CD14-positive monocyte (primary cell): ENCODE measurements around the gene SHLD1. TPM values are rescaled to one million over a fixed set of nuclear protein-coding genes. Genes with fewer than 3 reads are reported as not detected.

ENCODE experiments used
- DNase-seq, 3 donors: peaks; one replicate each; pipeline ENCODE4 v3.0.0-alpha.2; 2011 to 2022
- H2AFZ ChIP-seq: 2 replicates; pipeline ENCODE4 v1.6.0; 2012; ENCODE audit warnings: mild to moderate bottlenecking, low read depth, low read length, inconsistent platforms; ENCODE audit not compliant: insufficient read depth, poor library complexity, severe bottlenecking
- H3K27ac ChIP-seq, 2 donors: 1 replicate in 1 of 2; 2 replicates in 1 of 2; pipeline ENCODE4 v1.5.1; 2012 to 2013; ENCODE audit warnings: low read length in 2 of 2, control low read depth in 1 of 2, inconsistent platforms in 1 of 2, low read depth in 1 of 2, mild to moderate bottlenecking in 1 of 2
- H3K27me3 ChIP-seq, 2 donors: one replicate each; pipeline versions ENCODE4 v1.6.0 to v1.6.1; 2011 to 2013; ENCODE audit warnings: low read length in 2 of 2; ENCODE audit not compliant: control insufficient read depth in 2 of 2, insufficient read depth in 2 of 2
- H3K36me3 ChIP-seq, 2 donors: replicated peaks in 1 of 2; 1 replicate in 1 of 2; 2 replicates in 1 of 2; pipeline versions ENCODE4 v1.5.1 to v1.6.1; 2012 to 2013; ENCODE audit warnings: low read length in 2 of 2, control low read depth in 1 of 2, inconsistent platforms in 1 of 2, mild to moderate bottlenecking in 1 of 2; ENCODE audit not compliant: insufficient read depth in 2 of 2, control insufficient read depth in 1 of 2
- H3K4me1 ChIP-seq, 2 donors: 1 replicate in 1 of 2; 2 replicates in 1 of 2; pipeline versions ENCODE4 v1.5.1 to v1.6.1; 2012 to 2013; ENCODE audit warnings: low read length in 2 of 2, control low read depth in 1 of 2, inconsistent platforms in 1 of 2, mild to moderate bottlenecking in 1 of 2, moderate library complexity in 1 of 2; ENCODE audit not compliant: insufficient read depth in 2 of 2, control insufficient read depth in 1 of 2
- H3K4me2 ChIP-seq: replicated peaks from 2 replicates; pipeline ENCODE3; 2012; ENCODE audit warnings: low read length, moderate library complexity, mild to moderate bottlenecking; ENCODE audit not compliant: poor library complexity, severe bottlenecking; ENCODE audit errors: extremely low read depth
- H3K4me3 ChIP-seq, 3 experiments: fragments of 200-600 bp in 1 of 3; sonication (generic) in 1 of 3; replicated peaks in 1 of 3; 1 replicate in 2 of 3; 2 replicates in 1 of 3; pipeline ENCODE4 v1.5.1; 2011 to 2013; ENCODE audit warnings: low read length in 3 of 3, mild to moderate bottlenecking in 3 of 3, control low read depth in 2 of 3, low read depth in 2 of 3, inconsistent platforms in 1 of 3, moderate library complexity in 1 of 3
- H3K79me2 ChIP-seq: 2 replicates; pipeline ENCODE4 v1.6.0; 2012; ENCODE audit warnings: mild to moderate bottlenecking, control low read depth, inconsistent platforms, low read length, moderate library complexity; ENCODE audit not compliant: insufficient read depth
- H3K9ac ChIP-seq: 2 replicates; pipeline ENCODE4 v1.6.0; 2017; ENCODE audit warnings: low read length, mild to moderate bottlenecking; ENCODE audit not compliant: insufficient read depth, poor library complexity, severe bottlenecking
- H3K9me3 ChIP-seq, 2 donors: replicated peaks in 1 of 2; 1 replicate in 1 of 2; 2 replicates in 1 of 2; pipeline versions ENCODE4 v1.5.1 to v1.6.1; 2012 to 2013; ENCODE audit warnings: low read length in 2 of 2, control low read depth in 1 of 2; ENCODE audit not compliant: control insufficient read depth in 1 of 2, insufficient read depth in 1 of 2
- H4K20me1 ChIP-seq: 2 replicates; pipeline ENCODE4 v1.6.0; 2012; ENCODE audit warnings: mild to moderate bottlenecking, low read length, control low read depth, moderate library complexity; ENCODE audit not compliant: insufficient read depth
- H3K27ac Mint-ChIP-seq, 7 donors: one replicate each; pipeline ENCODE4 v1.8.0; 2020; ENCODE audit warnings: mild to moderate bottlenecking in 7 of 7, mixed read lengths in 7 of 7, moderate library complexity in 6 of 7, inconsistent platforms in 2 of 7
- H3K27me3 Mint-ChIP-seq, 3 donors: one replicate each; pipeline ENCODE4 v1.8.0; 2021 to 2022; ENCODE audit warnings: low read depth in 3 of 3, mild to moderate bottlenecking in 3 of 3, mixed read lengths in 3 of 3, moderate library complexity in 3 of 3, inconsistent platforms in 1 of 3
- H3K36me3 Mint-ChIP-seq, 2 donors: one replicate each; pipeline ENCODE4 v1.8.0; 2020; ENCODE audit warnings: mixed read lengths in 2 of 2, inconsistent platforms in 1 of 2, mild to moderate bottlenecking in 1 of 2
- H3K4me1 Mint-ChIP-seq: one replicate; pipeline ENCODE4 v1.8.0; 2020; ENCODE audit warnings: mild to moderate bottlenecking, mixed read lengths
- H3K4me3 Mint-ChIP-seq, 2 donors: one replicate each; pipeline ENCODE4 v1.8.0; 2020; ENCODE audit warnings: mild to moderate bottlenecking in 2 of 2, mixed read lengths in 2 of 2, moderate library complexity in 1 of 2
- H3K9me3 Mint-ChIP-seq, 7 donors: one replicate each; pipeline ENCODE4 v1.8.0; 2020 to 2022; ENCODE audit warnings: mixed read lengths in 7 of 7, mild to moderate bottlenecking in 6 of 7, moderate library complexity in 6 of 7, inconsistent platforms in 2 of 7
- WGBS: methylation state at CpG from one replicate; pipeline ENCODE4 v1.1.5; 2013; ENCODE audit warnings: missing lambda C conversion rate; ENCODE audit not compliant: insufficient coverage; 5-methylcytosine and 5-hydroxymethylcytosine counted together
- intact Hi-C, 2 donors: fragments of 100-400 bp; cut with micrococcal nuclease; formaldehyde crosslinking; loops; one replicate each; pipeline versions ENCODE4 v1.15.0 to v1.15.1; 2023
- polyA plus RNA-seq, 3 donors: library from polyadenylated mRNA; depleted of rRNA in 1 of 3; unstranded in 2 of 3; stranded (reverse) in 1 of 3; fragments of 300-500 nt in 2 of 3; fragments of >200 nt in 1 of 3; fragmentation: Illumina TruSeq in 2 of 3; gene quantifications; 1 replicate in 2 of 3; 2 replicates in 1 of 3; pipeline ENCODE4 v1.2.3, GENCODE V29; 2012 to 2021
- TF ChIP-seq, protein P1 (sequence below): fragments of 200-600 bp; IDR thresholded peaks from one replicate; pipeline ENCODE4 v1.8.0; 2022; ENCODE audit warnings: antibody characterized with exemption, mild to moderate bottlenecking

Gene SHLD1
- polyA plus RNA-seq, 3 donors: 8.3 to 12.7 (median 11.5) TPM

DNA sequence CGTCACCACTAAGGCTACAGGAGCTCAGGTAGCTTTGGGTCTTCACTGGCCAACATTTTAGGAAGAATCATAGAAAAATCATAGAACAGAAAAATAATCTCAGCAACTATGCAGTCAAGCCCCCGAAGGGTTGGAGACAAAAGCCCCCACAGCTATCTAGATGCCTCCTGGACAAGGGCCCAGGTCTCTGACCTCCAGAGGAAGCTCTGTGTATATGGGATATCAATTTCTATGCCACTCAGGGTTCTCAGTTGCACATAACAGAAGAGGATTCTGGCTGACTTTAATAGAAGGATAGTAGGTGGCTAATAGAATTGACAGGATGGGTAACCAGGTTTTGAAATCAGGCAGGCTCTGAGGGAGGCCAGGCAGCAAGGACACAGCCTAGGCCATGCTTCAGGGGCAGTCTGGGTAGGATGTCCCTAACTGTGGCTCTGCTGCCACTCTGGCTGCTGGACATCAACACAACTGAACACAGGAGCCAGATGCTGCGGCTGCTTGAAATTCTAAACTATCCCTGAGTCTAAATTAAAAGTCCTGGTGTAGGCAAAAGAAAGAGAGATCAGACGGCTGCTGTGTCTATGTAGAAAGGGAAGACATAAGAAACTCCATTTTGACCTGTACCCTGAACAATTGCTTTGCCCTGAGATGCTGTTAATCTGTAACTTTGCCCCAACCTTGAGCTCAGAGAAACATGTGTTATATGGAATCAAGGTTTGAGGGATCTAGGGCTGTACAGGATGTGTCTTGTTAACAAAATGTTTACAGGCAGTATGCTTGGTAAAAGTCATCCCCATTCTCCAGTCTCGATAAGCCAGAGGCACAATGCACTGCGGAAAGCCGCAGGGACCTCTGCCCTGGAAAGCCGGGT lies 134.5 kb downstream of the SHLD1 start:
- H2AFZ ChIP-seq: no peak overlapping the region
- no peak overlapping the region for H3K9ac ChIP-seq
- Mint-ChIP-seq H3K27me3 (peaks cover 0 to 7% (median 5%) of the 10 kb centered on the region in 3 donors), H3K27ac (no peak overlapping the region), H3K4me3 (no peak overlapping the region), H3K36me3 (no peaks in the 10 kb centered on the region), H3K4me1 (peaks cover 21% of the 10 kb centered on the region), H3K9me3 (peaks cover 0 to 2% (median 0%) of the 10 kb centered on the region in 7 donors)
- WGBS: 100% methylated on average over 5 of the region's 8 CpGs
- TF ChIP-seq, protein P1, sequence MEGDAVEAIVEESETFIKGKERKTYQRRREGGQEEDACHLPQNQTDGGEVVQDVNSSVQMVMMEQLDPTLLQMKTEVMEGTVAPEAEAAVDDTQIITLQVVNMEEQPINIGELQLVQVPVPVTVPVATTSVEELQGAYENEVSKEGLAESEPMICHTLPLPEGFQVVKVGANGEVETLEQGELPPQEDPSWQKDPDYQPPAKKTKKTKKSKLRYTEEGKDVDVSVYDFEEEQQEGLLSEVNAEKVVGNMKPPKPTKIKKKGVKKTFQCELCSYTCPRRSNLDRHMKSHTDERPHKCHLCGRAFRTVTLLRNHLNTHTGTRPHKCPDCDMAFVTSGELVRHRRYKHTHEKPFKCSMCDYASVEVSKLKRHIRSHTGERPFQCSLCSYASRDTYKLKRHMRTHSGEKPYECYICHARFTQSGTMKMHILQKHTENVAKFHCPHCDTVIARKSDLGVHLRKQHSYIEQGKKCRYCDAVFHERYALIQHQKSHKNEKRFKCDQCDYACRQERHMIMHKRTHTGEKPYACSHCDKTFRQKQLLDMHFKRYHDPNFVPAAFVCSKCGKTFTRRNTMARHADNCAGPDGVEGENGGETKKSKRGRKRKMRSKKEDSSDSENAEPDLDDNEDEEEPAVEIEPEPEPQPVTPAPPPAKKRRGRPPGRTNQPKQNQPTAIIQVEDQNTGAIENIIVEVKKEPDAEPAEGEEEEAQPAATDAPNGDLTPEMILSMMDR: no peak
- H3K27me3 ChIP-seq: no peaks in the 10 kb centered on the region
- H3K4me2 ChIP-seq: no peak overlapping the region
- H3K9me3 ChIP-seq: no peaks in the 10 kb centered on the region
- intact Hi-C loops: no loop called here
- no peaks in the 10 kb centered on the region for H3K79me2 ChIP-seq
- H4K20me1 ChIP-seq: no peaks in the 10 kb centered on the region
- H3K4me1 ChIP-seq: peaks cover 6 to 12% of the 10 kb centered on the region in 2 donors
- no peak overlapping the region for H3K27ac ChIP-seq
- DNase-seq: no peak
- no peaks in the 10 kb centered on the region for H3K36me3 ChIP-seq
- H3K4me3 ChIP-seq: no peak overlapping the region

DNA sequence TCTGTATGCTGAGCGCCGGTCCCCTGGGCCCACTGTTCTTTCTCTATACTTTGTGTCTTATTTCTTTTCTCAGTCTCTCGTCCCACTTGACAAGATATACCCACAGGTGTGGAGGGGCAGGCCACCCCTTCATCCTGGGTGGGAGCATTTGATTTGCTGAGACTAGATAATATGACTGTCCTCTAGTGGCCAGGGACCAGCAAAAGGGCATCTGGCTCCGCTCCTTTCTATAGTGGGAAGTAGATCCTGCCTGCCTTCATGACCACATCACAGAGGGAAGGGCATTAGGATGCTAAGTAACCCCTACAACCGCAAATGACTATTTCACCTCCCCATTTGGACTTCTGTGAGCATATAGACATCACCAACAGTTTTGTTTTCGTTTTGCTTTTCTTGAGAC lies 135.7 kb downstream of the SHLD1 start:
- Mint-ChIP-seq H3K9me3 (peaks cover 0 to 2% (median 0%) of the 10 kb centered on the region in 7 donors), H3K27ac (no peak overlapping the region), H3K27me3 (peaks cover 0 to 7% (median 5%) of the 10 kb centered on the region in 3 donors), H3K4me1 (peaks cover 21% of the 10 kb centered on the region), H3K36me3 (no peaks in the 10 kb centered on the region), H3K4me3 (no peak overlapping the region)
- H3K27me3 ChIP-seq: no peaks in the 10 kb centered on the region
- no peak overlapping the region for H2AFZ ChIP-seq
- intact Hi-C loops: no loop called here
- H3K9me3 ChIP-seq: no peaks in the 10 kb centered on the region
- TF ChIP-seq, protein P1: no peak
- no peak overlapping the region for H3K4me2 ChIP-seq
- no peaks in the 10 kb centered on the region for H4K20me1 ChIP-seq
- 61% methylated on average over 2 of the region's 6 CpGs for WGBS
- no peak overlapping the region for H3K4me3 ChIP-seq
- H3K36me3 ChIP-seq: no peaks in the 10 kb centered on the region
- peaks cover 6 to 12% of the 10 kb centered on the region in 2 donors for H3K4me1 ChIP-seq
- no peak for DNase-seq
- no peak overlapping the region for H3K9ac ChIP-seq
- H3K79me2 ChIP-seq: no peaks in the 10 kb centered on the region
- H3K27ac ChIP-seq: no peak overlapping the region
